Activated T-cell treated with anti-CD3 and anti-CD28 coated beads, Interleukin-2, amount 50 U/mL, for 1 hour (primary cell): ENCODE results near the gene FBXL22.
"Not testable (repeated sequence)": the region's sequence is repeated elsewhere in the genome, so short reads cannot be mapped to it uniquely, and the experiment has no call there.

Experiments used
- DNase-seq: peaks from one replicate; pipeline ENCODE4 v3.0.0-alpha.2; 2020

The FBXL22 gene

GRCh38 chr15:63617627-63618026, 20.4 kb downstream of the FBXL22 start:
- DNase-seq = not testable (repeated sequence)

GRCh38 chr15:63620760-63621159, 23.6 kb downstream of the FBXL22 start:
- DNase-seq = not testable (repeated sequence)

- DNase-seq = no peak
Measured at GRCh38 chr15:63623232-63623969, 26.2 kb downstream of the FBXL22 start.

- no peak for DNase-seq
Measured at GRCh38 chr15:63626955-63627354, 29.8 kb downstream of the FBXL22 start.

GRCh38 chr15:63628123-63628822, 31.1 kb downstream of the FBXL22 start:
- DNase-seq = no peak

GRCh38 chr15:63630036-63630751, 33.0 kb downstream of the FBXL22 start:
- DNase-seq = no peak

GRCh38 chr15:63633312-63633711, 36.1 kb downstream of the FBXL22 start:
- DNase-seq = no peak

- DNase-seq = no peak
Measured at GRCh38 chr15:63634154-63634553, 37.0 kb downstream of the FBXL22 start.

GRCh38 chr15:63636518-63637061, 39.4 kb downstream of the FBXL22 start:
- no peak for DNase-seq

GRCh38 chr15:63638839-63639238, 41.7 kb downstream of the FBXL22 start:
- DNase-seq = no peak

- DNase-seq = no peak
Measured at GRCh38 chr15:63640146-63640545, 43.0 kb downstream of the FBXL22 start.
